Measurements from ENCODE around the gene GBE1.
A peak's percentile ranks its signal among the peaks of the same experiment; 100 is the strongest.
"Not testable (repeated sequence)": the region's sequence is repeated elsewhere in the genome, so short reads cannot be mapped to it uniquely, and the experiment has no call there.

GBE1 gene

DNA sequence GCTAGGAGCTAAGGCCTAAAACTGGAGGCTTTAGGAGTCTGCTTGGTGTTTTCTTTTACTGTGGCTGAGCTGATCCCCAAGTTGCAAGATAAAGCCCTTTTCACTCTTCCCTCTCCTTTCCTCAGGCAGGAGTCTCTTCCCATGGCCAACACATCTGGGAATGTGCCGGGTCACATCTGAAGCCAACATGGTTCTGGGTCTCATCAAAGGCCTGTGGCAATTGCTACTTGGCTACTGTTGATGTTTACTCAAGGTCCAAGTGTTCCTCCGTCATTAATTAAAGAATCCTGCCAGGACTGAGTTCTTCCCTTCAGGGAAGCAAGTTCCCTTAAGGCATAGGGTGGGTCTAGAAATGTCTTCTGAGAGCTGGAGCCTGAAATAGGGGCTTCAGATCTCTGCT lies 230.2 kb downstream of the GBE1 start:
- DNase-seq (ENCODE audit: low spot score) = no peak

GRCh38 chr3:81530180-81530939 lies 231.1 kb downstream of the GBE1 start:
- no peak for DNase-seq (ENCODE audit: low spot score)

GRCh38 chr3:81521855-81522254 lies 239.6 kb downstream of the GBE1 start:
- no peak for DNase-seq (ENCODE audit: low spot score)

DNA sequence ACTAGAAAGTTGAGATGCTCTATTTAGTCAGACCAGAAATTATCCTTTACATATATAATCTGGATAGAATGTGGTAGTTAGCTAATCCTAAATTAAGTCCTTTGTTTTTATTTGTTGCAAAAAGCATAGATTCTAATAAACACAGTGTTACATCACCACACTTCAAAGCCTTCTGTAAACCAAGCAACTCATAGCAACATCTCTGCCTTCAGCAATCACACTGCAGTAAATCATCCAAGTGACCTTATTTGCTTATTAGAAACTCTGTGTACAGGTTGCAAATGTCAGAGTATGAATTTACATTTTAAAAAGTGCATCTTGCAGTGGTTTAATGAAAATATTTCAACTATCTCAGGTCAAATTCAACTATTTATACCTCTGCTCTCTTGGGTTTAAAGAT lies 242.5 kb downstream of the GBE1 start:
- no peak for DNase-seq (ENCODE audit: low spot score)

- no peak for DNase-seq (ENCODE audit: low spot score)
Observed at GRCh38 chr3:81516042-81516441, 245.4 kb downstream of the GBE1 start.

GRCh38 chr3:81513591-81513990 lies 247.9 kb downstream of the GBE1 start:
- DNase-seq (ENCODE audit: low spot score) = no peak

DNA sequence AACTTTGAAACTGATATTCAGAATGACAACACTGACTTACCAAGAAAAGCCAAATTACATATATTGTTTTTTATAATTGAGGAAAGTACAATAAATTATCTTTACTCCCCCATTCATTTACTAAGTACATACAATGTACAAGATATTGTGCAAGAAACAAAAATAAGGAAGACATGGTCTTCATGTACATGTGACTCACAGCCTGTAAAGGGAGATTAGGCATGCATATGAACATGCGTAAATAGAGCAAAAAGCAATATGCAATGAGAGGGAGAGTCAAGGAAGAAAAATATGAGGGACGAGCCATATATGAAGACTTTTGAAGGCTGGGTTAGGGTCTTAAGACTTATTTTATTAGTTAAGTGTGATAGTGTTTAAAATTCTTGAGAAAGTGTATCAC lies 258.4 kb downstream of the GBE1 start:
- no peak for DNase-seq (ENCODE audit: low spot score)

DNA sequence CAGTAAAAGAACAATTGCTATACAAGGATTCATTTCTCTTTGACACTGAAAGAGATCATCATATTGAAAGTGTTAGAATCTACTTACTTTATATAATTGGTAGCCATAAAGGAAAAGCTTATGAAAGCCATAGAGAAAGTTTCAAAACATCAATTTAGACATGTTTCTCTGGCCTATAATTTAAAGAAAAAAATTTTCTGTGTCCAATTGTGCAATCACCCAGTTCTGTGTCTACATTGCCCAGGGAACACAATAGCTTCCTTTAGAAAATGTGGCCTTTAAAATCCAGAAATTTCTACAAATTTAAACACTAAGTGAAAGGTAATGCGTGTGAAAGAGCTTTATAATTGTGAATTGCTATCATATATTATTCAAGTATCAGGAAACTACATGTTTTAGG lies 259.2 kb downstream of the GBE1 start:
- no peak for DNase-seq (ENCODE audit: low spot score)

DNA sequence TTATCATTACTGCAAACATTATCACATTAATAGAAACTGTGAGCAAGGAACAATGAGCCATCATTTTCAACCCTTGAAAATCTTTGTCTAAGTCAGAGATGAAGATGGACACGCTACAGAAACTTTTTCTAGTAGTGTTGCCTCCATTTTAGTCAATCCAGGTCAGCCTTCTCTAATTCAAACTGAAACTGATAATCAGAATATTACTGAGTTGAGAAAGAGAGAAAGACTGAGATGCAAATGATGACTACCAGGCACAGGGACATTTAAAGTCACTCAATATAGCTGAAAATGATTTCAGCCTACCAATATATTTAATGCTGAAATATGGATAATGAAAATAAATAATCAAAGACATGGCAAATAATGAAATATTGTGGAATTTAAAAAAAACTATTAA lies 261.4 kb downstream of the GBE1 start:
- no peak for DNase-seq (ENCODE audit: low spot score)

GRCh38 chr3:81497572-81498251 lies 263.7 kb downstream of the GBE1 start:
- DNase-seq (ENCODE audit: low spot score) = no peak

DNA sequence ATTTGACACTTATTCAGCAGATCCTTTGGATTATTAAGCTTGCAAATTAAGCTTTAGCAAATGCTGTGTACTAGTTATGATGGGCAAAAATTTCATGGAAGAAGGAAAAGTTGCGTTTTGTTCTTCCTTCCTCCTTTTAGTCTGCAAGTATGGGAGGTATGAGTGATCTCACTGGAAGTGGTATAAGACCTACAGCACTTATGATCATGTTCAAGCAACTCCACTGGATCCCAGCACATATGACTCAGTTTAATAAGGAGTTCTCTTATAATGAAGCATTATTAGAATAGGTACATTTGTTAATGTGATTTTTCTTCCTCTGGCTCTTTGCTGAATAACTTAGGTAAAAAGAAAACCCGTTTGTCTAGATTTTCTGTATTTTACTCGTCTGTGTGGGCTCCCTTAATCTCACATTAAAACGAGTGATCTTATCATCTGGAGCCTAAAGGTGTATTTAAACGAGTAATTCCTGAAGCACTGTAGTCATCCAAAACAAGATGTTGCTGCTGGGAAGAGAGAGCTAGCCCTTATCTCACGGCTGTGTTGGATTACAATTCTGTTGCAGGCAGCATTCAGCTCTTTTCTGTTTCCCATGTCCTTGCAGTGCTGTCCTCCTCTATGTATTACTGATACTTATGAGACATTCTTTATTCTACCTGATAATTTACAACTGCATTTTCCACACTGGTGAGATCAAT lies 264.9 kb downstream of the GBE1 start:
- DNase-seq (ENCODE audit: low spot score) = no peak

DNA sequence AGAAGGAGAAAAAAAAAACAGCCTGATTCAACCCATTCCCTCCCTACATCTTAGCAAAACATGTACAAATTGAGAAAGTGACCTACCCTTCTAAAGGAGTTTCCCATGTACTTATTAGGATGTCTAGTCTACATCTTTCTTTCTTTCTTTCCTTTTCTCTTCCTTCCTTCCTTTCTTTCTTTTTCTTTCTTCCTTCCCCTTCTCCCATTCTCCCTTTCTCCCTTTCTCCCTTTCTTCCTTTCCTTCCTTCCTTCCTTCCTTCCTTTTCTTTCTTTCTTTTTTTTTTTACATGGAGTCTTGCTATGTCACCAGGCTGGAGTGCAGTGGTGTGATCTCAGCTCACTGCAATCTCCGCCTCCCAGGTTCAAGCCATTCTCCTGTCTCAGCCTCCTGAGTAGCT lies 269.0 kb downstream of the GBE1 start:
- DNase-seq (ENCODE audit: low spot score) = not testable (repeated sequence)

GRCh38 chr3:81492040-81492439 lies 269.4 kb downstream of the GBE1 start:
- DNase-seq (ENCODE audit: low spot score) = no peak

DNA sequence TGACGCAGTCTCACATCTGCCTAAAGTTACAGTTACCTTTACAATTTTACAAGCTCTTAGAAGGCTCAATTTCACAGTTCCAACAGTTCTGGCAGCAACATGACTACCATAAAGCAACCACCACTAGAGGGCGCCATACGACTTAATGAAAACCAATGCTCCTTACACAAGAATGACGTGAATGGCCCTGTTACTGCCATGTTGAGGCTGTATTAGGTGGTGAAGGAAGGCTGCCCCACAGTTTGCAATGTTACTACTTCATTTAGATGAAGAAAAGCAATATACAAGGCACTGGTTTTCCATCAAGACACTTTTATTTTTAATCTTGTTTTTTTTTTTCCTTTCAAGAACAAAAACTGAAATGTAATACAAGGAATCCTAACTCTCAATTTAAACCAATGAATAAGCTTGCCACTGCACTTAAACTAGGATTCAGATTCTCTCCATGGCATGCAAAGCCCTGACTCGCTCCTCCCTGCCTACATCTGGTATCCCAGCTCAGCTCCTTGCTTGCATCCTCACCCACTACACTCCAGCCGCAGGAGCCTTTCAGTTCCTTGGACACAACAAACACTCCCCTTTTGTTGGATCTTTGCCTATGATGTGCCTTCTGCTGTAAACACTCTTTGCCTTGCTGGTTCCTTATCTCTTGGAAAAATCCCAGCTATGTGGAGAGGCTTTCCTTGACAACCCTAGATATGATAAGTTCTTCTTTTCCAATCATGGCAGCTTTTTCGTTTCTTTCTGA lies 270.7 kb downstream of the GBE1 start:
- DNase-seq (ENCODE audit: low spot score) = peak; percentile 81

GRCh38 chr3:81485444-81485865 lies 276.0 kb downstream of the GBE1 start:
- no peak for DNase-seq (ENCODE audit: low spot score)

DNA sequence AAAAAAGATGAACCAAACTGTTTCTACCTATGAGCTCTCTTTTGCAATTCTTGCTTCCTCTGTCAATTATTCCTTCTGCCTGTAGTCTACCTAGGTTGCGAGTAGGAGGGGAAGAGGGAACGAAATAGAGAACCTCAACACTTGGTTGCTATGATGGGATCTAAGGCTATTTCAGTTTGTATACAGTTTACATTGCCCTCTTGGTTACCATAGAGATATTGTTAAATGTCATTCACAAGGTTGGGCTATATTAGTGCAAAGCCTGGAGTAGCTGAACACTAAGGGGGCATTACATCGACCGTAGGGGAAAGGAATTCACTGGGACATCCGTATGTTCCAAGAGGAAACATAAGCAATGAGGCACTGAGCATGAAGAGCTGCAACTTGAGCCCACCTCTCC lies 276.9 kb downstream of the GBE1 start:
- DNase-seq (ENCODE audit: low spot score) = no peak

- DNase-seq (ENCODE audit: low spot score) = no peak
Observed at GRCh38 chr3:81483046-81483445, 278.4 kb downstream of the GBE1 start.

- no peak for DNase-seq (ENCODE audit: low spot score)
Observed at GRCh38 chr3:81477740-81478139, 283.7 kb downstream of the GBE1 start.

DNA sequence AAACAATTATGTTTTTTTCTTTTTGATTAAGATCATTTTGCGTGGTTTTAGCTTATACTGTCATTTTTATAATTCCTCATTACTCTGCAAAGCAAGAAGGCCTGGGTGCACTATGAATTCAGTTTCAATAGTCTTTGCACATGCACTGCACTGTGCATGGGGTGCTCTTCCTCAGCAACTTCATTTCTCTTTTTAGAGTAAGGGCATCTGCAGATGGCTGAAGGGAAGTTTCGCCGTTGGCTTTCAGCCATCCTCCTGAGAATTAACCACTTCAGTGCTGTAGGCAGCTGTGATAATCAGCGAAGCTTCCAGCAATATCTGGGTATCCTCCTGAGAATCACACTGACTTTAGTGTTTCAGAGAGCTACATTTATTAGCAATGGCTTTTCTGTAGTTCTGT lies 284.8 kb downstream of the GBE1 start:
- no peak for DNase-seq (ENCODE audit: low spot score)

DNA sequence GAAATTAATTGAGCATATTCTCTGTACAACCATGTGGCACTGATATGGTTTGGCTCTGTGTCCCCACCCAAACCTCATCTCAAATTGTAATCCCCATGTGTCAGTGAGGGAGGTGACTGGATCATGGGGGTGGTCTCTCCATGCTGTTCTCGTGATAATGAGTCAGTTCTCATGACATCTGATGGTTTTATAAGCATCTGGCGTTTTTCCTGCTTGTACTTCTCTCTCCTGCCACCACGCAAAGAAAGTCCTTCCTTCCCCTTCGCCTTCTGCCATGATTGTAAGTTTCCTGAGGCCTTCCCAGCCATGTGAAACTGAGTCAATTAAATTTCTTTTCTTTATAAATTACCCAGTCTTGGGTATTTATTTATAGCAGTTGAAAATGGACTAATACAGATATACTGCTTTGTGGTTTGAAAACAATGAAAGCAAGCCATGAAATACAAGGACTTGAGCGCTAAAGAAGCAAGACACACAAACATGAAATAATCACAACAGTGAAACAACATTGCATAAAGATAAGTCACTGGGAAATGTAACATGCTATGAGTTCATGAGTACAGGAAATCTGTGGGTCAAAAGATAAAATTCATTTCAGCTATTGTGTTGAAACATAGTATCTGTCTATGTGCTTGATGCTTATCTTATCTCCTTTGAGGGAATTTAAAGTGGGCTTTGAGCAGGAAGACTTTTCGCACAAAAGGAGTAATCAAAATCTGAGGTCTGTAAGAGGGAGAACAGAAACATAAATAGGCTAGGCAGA lies 288.7 kb downstream of the GBE1 start:
- no peak for DNase-seq (ENCODE audit: low spot score)

- DNase-seq (ENCODE audit: low spot score) = no peak
Observed at GRCh38 chr3:81470524-81471278, 290.7 kb downstream of the GBE1 start.
